Fibroblast of peridontal ligament (primary cell): ENCODE measurements around the gene MBP.
A peak's percentile ranks its signal among the peaks of the same experiment; 100 is the strongest.
"Not testable (repeated sequence)": the region's sequence is repeated elsewhere in the genome, so short reads cannot be mapped to it uniquely, and the experiment has no call there.

Source experiments
- DNase-seq: peaks from one replicate; pipeline ENCODE4 v3.0.0-alpha.2; 2010; ENCODE audit errors: extremely low read depth

The MBP gene

DNA sequence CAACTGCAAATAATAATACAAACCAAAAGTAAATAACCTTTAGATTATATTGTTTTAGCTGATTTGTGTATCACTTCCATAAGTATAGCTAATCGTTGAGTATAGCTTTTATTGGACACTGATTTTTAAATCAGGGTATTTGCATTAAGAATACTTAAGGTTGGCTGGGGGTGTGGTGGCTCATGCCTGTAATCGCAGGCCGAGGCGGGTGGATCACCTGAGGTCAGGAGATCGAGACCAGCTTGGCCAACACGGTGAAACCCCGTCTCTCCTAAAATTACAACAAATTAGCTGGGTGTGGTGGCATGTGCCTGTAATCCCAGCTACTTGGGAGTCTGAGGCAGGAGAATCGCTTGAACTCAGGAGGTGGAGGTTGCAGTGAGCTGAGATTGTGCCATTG is 188.2 kb downstream of the MBP start:
- not testable (repeated sequence) for DNase-seq

DNA sequence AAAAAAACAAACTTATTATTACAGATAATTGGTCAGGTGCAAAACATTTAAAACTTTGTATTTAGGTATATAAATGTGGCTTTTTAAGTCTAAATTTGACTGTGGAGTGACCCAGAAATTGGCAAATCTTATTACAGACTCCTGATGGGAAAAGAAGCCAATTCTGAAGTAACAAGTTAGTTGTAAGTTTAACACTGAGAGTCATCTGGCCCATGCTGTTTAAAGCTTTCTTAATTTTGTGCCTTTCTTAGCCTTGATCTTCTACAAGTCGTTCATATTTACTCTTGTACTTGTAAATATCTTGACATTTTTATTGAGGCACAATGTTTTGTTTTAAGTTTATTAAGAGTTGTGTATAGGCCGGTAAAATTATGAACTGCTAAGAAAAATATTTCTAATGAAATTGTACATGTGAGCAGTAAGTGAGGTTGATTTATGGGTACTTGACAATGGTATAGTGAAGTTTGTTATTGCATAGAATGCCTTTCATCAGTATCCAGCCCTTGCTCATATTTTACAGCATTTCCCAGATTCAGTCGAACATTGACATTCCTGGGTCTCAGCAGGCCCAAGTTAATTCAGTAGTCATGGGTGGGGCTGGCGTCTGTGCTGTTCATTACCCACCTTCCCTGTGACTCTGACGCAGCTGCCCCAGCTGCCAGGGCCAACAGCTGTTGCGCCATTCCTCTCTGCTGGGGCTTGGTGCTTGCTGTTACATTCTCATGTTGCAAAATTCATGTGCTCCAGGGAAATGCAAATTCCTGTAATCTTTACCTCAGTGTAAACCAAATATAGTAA is 188.8 kb downstream of the MBP start:
- peak; percentile 67 for DNase-seq

DNA sequence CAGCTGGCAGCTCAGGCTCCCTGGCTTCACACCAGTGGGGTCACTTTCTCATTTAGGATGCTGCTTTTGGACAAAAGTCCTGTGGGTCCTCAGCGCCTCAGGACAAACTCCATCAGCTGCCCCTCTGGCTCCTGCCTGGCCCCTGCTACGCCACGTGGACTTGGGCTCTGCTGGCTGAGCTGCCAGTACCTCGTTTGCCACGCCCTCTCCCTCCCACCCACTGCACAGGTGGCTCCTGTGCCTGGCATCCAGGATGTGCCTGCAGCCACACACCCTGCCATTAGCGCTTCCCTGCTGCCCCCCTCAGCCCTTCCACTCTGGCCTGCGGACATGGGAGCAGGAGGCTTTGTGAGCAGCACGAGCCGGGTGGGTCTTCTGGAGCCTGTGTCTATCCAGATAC is 191.3 kb downstream of the MBP start:
- DNase-seq: no peak

DNA sequence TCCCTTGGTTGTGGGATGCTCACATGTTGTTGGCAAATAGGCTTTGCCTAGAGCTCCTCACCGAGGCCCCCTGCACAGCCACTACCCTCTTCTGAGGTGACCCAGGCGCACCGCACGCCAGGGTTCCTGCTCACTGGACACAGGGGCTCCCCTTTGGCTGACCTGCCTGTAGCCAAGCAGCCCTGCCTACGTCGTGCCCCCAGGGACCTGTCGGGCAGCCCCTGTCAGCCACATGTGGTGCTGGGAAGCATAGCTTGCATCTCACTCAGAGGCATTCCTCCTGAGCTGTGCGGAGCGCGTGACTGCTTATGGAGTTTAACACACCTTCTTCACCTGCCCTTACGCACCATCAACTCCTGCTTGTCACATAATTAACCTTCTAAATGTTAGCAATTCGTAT is 194.0 kb downstream of the MBP start:
- DNase-seq: no peak

DNA sequence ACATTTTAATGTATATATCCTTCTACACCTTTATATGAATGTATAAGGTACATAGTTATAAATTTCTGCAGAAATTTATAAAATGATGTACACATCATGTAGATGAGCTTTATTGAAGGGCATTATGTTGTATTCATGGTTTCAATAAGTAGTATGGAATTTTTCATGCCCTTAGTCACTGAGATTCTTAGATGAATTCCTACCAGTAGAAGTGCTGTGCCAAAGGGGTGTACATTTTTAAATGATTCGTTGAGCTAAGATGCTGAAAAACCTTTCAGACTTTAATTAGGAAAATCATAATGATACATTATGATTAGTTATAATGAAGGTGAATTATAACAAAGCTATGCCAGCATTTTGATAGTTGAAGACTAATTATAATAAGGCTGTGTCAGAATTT is 195.0 kb downstream of the MBP start:
- DNase-seq: peak; percentile 16

DNA sequence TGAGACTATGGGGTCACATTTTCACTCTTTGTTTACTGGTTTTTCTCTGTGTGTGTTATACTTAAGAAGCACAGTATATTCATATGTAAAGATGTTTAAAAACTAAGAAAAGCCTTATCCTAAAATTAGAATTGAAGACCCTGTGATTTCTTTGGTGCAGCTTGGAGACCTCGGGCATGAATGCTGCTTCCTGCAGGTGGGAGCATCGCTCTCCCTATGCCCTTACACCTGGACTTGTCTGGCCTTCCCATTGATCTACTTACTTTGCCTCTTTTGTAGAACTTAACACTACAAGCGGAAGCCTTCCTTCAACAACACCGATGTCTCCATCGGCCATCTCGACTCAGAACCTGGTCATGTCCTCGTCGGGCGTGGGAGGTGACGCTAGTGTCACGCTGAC is 195.7 kb downstream of the MBP start:
- no peak for DNase-seq

DNA sequence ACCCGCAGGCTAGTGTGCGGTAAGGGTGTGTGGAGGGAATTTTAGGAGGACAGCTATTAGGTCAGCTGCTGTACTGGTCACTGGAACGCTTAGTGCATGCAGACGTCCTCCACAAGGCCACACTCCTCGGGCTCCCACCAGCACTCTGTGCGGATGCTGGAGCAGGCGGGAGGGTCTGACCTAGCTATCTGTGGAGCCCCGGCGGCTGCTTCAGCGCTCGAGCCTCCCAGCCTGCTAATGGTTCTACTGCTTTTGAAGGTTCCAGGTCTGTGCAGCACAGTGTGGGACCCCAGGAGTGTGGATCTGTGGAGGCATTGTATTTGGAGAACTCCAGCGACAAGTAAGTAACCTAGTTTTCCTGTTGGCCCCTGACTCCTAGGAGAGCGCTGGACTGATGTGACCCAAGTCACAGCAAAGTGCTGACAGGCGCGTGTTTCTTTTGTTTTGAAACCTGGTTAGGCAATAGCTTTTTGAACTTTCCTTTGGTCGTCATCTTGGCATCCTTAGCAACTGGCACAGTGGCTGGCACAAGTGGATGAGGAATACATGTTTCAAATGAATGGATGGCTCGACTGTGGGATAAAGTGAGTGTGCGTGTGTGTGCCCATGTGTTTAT is 196.8 kb downstream of the MBP start:
- DNase-seq: no peak

DNA sequence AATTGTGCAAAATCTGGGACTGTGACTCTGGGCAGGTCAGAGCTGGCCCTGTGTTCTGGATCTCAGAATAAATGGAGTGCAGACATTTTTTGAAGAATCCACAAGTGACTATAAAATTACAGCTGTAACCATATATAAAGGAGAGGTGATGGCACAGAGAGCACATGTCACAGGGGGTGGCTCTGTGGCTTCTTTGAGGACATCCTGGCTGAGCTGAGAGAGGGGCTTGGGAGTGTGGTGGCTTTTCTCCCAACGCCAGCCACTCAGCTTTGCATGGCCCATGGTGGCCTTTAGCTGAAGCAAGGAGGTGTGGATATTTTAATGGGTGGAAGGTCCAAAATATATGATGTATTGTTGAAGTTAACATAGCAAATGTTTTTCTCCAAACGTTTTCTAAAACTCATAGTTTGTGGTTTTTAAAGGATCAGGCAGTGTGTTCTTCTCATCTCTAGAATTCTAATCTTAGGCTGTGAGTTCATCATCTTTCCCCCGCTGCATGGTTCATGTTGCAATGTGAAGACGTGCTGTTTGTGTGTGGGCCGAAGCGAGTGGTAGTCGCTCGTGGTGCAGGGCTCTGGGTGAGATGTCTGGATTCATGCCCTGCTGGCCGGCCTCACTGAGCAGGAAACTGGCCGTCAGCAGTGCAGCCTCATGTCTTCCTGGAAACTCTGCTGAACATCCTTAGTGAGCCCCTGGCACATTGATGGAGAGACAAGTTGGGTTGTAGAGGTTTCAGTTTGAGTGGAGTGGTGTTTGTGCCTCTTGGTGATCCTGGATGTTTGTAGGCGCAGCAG is 200.4 kb downstream of the MBP start:
- peak; percentile 46 for DNase-seq

DNA sequence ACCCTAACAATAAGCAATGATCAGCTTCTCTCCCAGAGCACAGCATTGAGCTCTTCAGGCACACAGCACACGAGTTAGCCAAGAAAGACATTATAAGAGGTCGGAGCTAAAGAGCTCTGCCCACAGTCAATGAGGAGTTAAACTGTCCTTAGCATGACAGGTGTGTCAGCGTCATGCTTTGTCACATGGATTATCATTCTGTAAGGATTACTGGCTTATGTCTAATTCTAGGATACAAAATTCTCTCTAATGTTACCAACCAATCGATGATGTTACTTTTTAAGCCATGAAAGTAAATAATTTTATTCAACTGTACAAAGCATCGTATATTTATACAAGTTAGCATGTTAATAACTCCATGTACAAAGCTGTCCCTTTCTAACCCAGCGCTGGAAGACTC is 201.4 kb downstream of the MBP start:
- DNase-seq: no peak
